Testis (tissue), 3 donors: ENCODE data around the gene RBM15. TPM values are rescaled to one million over a fixed set of nuclear protein-coding genes. Genes with fewer than 3 reads are reported as not detected.

Source experiments
- DNase-seq: peaks from one replicate; pipeline ENCODE4 v3.0.0-alpha.2; 2019
- H3K27ac ChIP-seq, 2 donors: fragments of 200-600 bp; sonication (generic); one replicate each; pipeline ENCODE4 v1.5.1; 2019
- H3K27me3 ChIP-seq: fragments of 200-600 bp; sonication (generic); one replicate; pipeline ENCODE4 v1.5.1; 2019
- H3K36me3 ChIP-seq: fragments of 200-600 bp; sonication (generic); one replicate; pipeline ENCODE4 v1.5.1; 2017; ENCODE audit warnings: low read depth; ENCODE audit errors: missing control alignments
- H3K4me1 ChIP-seq: fragments of 200-600 bp; sonication (generic); one replicate; pipeline ENCODE4 v1.5.1; 2019
- H3K4me3 ChIP-seq, 2 donors: fragments of 200-600 bp; sonication (generic); one replicate each; pipeline ENCODE4 v1.5.1; 2017 to 2019
- H3K9me3 ChIP-seq: fragments of 200-600 bp; sonication (generic); one replicate; pipeline ENCODE4 v1.5.1; 2017
- CTCF ChIP-seq, 3 experiments: fragments of 450-650 bp in 2 of 3; fragments of 200-600 bp in 1 of 3; sonication (generic) in 1 of 3; IDR thresholded peaks; one replicate each; pipeline ENCODE4 v1.5.1; 2016 to 2019; ENCODE audit warnings: antibody characterized with exemption in 3 of 3, mild to moderate bottlenecking in 2 of 3, moderate library complexity in 1 of 3
- POLR2A ChIP-seq: fragments of 450-650 bp; IDR thresholded peaks from one replicate; pipeline ENCODE4 v1.6.1; 2017; ENCODE audit warnings: antibody characterized with exemption, mild to moderate bottlenecking, moderate library complexity
- WGBS, 2 donors: methylation state at CpG; one replicate each; pipeline ENCODE4 v1.1.5; 2018; 5-methylcytosine and 5-hydroxymethylcytosine counted together
- intact Hi-C: fragments of 100-400 bp; cut with DNase I; formaldehyde crosslinking; loops from one replicate; pipeline ENCODE4 v1.15.1; 2023; ENCODE audit warnings: low total_unique reads
- polyA plus RNA-seq: library from polyadenylated mRNA; stranded (reverse); fragments of 350-450 nt; fragmentation: Illumina TruSeq; extraction: RNeasy Lipid Tissue Mini Kit (QIAGEN cat#74804); gene quantifications from one replicate; pipeline ENCODE4 v1.2.3, GENCODE V29; 2014; ENCODE audit warnings: low read depth, low replicate concordance; ENCODE audit not compliant: insufficient read depth
- total RNA-seq, 2 donors: library from RNA; depleted of rRNA; stranded (reverse); fragments of >200 nt; gene quantifications; one replicate each; pipeline ENCODE4 v1.2.3, GENCODE V29; 2016

RBM15 gene
- total and polyA plus RNA-seq, 3 donors from 2014 or later, result 22.2 to 80.2 (median 72.8) TPM

- intact Hi-C loops, result no loop called here
- no peaks in the 10 kb centered on the region for H3K27me3 ChIP-seq
- no peak overlapping the region for H3K4me3 ChIP-seq
- H3K4me1 ChIP-seq, result no peaks in the 10 kb centered on the region
- no peaks in the 10 kb centered on the region for H3K9me3 ChIP-seq
- H3K27ac ChIP-seq, result no peak overlapping the region
- 76% methylated on average over 9 of the region's 9 CpGs for WGBS, 2 donors
- TF ChIP-seq CTCF (IDR thresholded peaks at IDR 0.05), result no peak
- no peak for TF ChIP-seq POLR2A
- H3K36me3 ChIP-seq, result no peaks in the 10 kb centered on the region
- DNase-seq, result no peak
These were observed 44.9 kb upstream of the RBM15 start for GRCh38 chr1:110294308-110294707.

GRCh38 chr1:110298991-110299390 is 40.2 kb upstream of the RBM15 start:
- intact Hi-C loops, result no loop called here
- WGBS, 2 donors, result 89 to 90% methylated on average over 4 of the region's 4 CpGs
- Histone ChIP-seq H3K4me3 (no peak overlapping the region), H3K27ac (no peak overlapping the region), H3K36me3 (no peaks in the 10 kb centered on the region), H3K4me1 (no peaks in the 10 kb centered on the region), H3K9me3 (no peaks in the 10 kb centered on the region), H3K27me3 (no peaks in the 10 kb centered on the region)
- DNase-seq, result no peak
- TF ChIP-seq CTCF (IDR thresholded peaks at IDR 0.05), result no peak
- TF ChIP-seq POLR2A, result no peak

DNA sequence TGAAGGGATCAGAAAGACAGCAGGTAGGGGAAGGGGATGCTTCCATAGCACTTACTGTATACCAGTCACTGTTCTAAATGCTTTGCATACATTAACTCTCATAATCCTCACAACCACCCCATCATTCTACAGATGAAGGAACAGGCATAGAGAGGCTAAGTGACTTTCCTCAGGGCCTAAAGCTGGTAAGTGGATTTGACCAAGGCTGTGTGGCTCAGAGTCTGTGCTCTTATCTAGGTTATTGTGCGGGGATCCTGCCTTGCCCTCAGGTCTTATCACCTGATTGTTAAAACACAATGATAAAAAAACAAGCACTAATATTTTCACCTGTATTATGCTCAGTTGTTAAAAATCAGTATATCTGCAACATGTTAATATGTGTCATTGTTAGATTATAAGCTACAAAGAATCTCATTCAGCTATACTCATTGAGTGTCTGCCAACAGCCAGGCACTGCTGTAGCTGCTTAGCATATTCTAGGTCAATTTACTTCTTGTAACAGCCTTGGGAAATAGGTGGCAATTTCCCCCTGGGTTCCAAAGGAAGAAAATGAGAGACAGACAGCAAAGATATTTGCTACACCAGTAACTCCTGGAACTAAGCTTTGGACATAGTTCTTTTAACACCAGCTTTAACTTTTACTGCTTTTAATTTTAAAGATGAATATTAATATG is 38.6 kb upstream of the RBM15 start:
- H3K27ac ChIP-seq, result no peak overlapping the region
- peak; percentile 75 for DNase-seq
- no peaks in the 10 kb centered on the region for H3K36me3 ChIP-seq
- H3K9me3 ChIP-seq, result no peaks in the 10 kb centered on the region
- 71 to 78% methylated on average over 1 of the region's 1 CpG for WGBS, 2 donors
- no peaks in the 10 kb centered on the region for H3K4me1 ChIP-seq
- H3K27me3 ChIP-seq, result no peaks in the 10 kb centered on the region
- no peak overlapping the region for H3K4me3 ChIP-seq
- TF ChIP-seq POLR2A (no peak), CTCF (IDR thresholded peaks at IDR 0.05) (no peak)
- intact Hi-C loops, result no loop called here

GRCh38 chr1:110302836-110303235 is 36.3 kb upstream of the RBM15 start:
- no peak for DNase-seq
- Histone ChIP-seq H3K27ac (no peak overlapping the region), H3K27me3 (no peaks in the 10 kb centered on the region), H3K9me3 (no peaks in the 10 kb centered on the region), H3K4me1 (no peaks in the 10 kb centered on the region), H3K36me3 (no peaks in the 10 kb centered on the region), H3K4me3 (no peak overlapping the region)
- intact Hi-C loops, result no loop called here
- TF ChIP-seq POLR2A, result no peak
- no peak for TF ChIP-seq CTCF (IDR thresholded peaks at IDR 0.05)
- WGBS, 2 donors, result 80 to 94% methylated on average over 3 of the region's 3 CpGs

DNA sequence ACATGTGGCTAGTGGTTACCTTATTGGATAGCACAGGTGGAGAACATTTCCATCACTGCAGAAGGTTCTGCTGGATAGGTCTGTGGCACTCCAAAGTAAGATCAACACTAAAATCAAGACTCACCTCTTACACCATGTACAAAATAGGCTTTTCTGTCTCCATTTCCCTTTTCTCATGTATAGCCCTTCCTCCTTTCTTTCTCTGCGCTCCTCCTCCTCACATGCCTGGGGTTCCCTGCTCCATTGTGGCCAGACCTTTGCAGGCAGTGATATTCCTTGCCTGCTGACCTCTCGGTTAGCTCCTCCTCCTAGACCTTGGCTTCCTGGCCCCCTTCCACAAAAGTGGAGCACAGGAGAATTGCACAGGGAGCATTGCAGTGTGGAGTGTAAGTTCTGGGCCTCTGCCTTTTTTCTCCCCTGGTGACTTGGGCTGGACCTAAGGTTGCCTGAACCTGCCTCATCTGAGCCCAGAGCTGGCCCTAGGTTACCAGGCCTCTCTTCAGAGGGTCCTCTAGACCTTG is 33.2 kb upstream of the RBM15 start:
- H3K9me3 ChIP-seq, result no peaks in the 10 kb centered on the region
- no peaks in the 10 kb centered on the region for H3K4me1 ChIP-seq
- H3K27ac ChIP-seq, result no peak overlapping the region
- WGBS, 2 donors, result 39 to 59% methylated on average over 2 of the region's 2 CpGs
- H3K4me3 ChIP-seq, result no peak overlapping the region
- H3K27me3 ChIP-seq, result no peaks in the 10 kb centered on the region
- DNase-seq, result no peak
- TF ChIP-seq POLR2A, result no peak
- TF ChIP-seq CTCF (IDR thresholded peaks at IDR 0.05), result no peak
- H3K36me3 ChIP-seq, result no peaks in the 10 kb centered on the region
- intact Hi-C loops, result no loop called here
